Stimulated activated naive CD4-positive, alpha-beta T cell (primary cell): Measurements from ENCODE around the gene WTAP.
"Not testable (repeated sequence)": the region's sequence is repeated elsewhere in the genome, so short reads cannot be mapped to it uniquely, and the experiment has no call there.

Source experiments
- DNase-seq, 6 experiments: peaks; one replicate each; lab custom pipeline; 2025; lab: John Stamatoyannopoulos, UW

Gene WTAP

DNA sequence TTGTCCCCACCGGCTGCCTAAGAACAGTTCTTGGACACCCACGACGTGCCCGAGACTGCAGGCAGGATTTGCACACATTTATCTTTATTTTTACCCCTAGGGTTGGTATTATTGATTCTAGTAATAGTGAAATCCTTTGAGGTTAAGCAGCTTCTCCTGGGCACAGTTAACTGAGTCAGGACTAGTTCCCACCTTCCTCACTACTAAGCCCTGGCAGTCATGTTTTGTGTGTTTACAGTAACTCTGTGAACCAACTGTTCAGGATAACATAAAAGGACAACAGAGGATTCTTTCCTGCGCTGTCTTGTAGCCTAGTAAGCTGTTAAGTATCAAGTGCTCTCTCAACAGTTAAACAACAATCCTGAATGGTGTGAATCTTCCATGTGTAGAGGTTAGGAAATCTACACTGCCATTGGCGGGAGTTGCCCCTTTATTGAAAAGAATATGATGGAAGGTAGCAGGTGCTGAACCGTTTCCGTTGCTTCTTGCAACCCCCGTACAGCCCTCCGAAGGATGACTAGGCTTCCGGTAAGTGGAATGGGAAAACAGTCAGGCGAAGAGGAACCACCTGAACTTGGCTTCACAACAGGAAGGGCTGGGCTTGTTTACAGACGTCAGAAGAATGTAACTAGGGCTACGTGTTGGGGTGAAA is 33.3 kb upstream of the WTAP start:
- peak; percentile 32 to 73 (median 54) for DNase-seq

- no peak for DNase-seq
These were observed 31.3 kb upstream of the WTAP start for GRCh38 chr6:159695984-159696383.

- DNase-seq: no peak
These were observed 26.3 kb upstream of the WTAP start for GRCh38 chr6:159700970-159701369.

GRCh38 chr6:159701413-159701999 is 25.8 kb upstream of the WTAP start:
- no peak for DNase-seq

GRCh38 chr6:159710603-159711002 is 16.7 kb upstream of the WTAP start:
- not testable (repeated sequence) for DNase-seq

DNA sequence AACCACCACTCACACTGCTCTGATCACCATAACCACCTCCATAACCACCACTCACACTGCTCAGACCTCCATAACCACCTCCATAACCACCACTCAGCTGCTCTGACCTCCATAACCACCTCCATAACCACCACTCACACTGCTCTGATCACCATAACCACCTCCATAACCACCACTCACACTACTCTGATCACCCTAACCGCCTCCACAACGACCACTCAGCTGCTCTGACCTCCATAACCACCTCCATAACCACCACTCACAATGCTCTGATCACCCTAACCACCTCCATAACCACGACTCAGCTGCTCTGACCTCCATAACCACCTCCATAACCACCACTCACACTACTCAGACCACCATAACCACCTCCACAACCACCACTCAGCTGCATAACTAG is 14.9 kb upstream of the WTAP start:
- not testable (repeated sequence) for DNase-seq

DNA sequence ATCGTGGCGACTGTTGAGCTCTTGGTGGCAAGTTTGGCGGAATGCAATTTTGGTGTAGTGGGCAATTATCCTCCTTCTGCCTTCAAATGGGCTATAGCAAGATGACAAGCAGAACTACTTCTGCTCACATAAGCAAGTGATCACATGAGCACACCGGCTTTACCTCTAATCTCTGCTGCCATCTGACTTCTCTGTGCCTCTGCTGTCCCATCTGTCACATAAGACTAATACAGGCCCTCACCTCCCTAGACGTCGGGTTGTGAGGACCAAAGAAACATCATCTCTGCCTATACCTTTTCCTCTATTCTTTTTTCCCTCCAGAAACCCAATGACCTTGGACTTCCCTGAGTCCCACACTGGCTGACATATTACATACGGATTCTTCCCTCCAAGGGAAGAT is 13.3 kb upstream of the WTAP start:
- DNase-seq: no peak

DNA sequence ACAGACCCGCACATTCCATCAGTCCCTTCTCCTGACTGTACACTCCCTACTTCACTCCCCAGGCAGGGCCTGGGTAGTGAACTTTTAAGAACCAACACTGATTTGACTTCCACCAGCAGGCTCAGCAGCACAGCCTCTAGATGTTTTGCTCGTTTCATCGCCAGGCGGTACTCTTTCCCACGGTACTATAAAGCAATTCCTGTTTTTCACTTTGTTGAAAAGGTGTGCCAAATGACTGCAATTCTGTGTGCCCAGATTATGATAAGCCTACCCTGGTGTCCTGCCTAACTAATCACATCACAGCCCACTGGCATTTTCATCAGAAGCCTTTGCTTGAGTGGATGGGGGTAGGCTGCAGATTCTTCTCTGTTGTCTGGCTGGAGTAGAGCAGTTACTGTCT is 12.9 kb upstream of the WTAP start:
- no peak for DNase-seq

- DNase-seq: no peak
These were observed 12.1 kb upstream of the WTAP start for GRCh38 chr6:159715166-159715565.

GRCh38 chr6:159715605-159716004 is 11.7 kb upstream of the WTAP start:
- DNase-seq: no peak

DNA sequence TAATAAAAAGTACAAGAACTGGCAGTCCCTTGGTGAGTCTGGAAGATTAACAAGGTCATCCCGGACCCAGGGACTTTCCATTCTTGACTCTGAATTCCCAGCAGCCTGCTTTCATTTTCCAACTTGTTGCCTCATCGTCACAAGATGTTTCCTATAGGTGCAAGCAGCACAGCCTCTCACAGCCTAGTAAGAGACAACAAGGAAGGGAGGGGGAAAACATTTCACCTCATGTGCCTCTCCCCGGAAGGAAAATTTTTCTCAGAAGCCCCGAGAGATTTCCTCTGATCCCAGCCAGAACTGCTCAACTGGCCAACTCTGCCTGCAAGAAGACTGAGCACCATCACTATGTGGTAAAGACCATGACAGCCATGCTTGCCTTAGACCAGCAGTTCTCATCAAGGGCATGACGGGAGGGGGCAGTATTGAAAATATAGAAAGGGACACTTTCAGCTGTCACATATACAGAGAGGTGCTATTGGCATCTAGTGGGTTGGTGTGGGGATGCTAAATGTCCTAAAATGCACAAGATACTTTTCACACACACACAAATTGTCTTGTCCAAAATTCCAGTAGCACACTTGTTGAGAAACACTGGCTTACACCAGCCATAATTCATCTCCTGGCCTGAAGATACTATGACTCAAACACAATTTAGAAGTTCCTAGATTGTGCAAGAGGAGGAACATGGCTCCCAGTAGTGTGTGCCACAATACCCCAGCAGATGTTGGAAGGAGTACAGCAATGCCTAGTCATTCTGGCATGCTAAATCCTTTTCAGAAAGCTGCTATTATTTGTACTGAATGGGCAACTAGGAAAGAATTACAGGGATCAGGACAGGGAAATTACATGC is 10.8 kb upstream of the WTAP start:
- no peak for DNase-seq

- DNase-seq: no peak
These were observed 8.7 kb upstream of the WTAP start for GRCh38 chr6:159718634-159719033.

GRCh38 chr6:159719287-159719686 is 8.0 kb upstream of the WTAP start:
- no peak for DNase-seq

- peak in 5 of 6 experiments; percentile 26 to 79 (median 59) for DNase-seq
These were observed 6.6 kb upstream of the WTAP start for GRCh38 chr6:159720708-159721107.

DNA sequence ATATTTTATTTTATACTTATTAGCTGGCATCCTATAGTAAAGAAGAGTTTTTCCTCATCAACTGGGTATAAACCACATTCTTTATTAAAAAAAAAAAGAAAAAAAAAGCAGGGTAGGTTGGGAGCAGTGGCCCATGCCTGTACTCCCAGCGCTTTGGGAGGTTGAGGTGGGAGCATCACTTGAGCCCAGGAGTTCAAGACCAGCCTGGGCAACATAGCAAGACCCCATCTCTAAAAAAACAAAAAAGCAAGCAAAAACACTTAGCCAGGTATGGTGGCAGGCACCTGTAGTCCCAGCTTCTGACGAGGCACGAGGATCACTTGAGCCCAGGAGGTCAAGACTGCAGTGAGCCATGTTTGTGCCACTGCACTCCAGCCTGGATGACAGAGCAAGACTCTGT is 5.3 kb upstream of the WTAP start:
- not testable (repeated sequence) for DNase-seq

DNA sequence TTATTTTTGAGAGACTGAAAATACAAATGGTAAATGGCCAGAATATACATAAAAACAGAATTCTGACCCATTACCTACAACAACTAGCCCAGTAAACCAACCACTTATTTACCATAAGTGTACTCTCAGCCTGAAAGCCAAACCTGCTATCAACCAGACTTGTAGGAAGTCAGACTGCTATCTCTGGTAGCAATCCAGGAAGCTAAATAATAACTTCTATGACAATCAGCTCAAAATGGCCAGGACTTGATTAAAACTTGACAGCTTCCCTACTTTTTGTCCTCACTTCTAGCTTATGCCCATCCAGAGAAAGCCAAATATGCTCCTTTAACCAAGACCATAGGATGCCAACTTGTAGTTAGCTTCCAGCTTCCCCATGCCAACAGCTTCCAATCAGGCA is 4.7 kb upstream of the WTAP start:
- no peak for DNase-seq

DNA sequence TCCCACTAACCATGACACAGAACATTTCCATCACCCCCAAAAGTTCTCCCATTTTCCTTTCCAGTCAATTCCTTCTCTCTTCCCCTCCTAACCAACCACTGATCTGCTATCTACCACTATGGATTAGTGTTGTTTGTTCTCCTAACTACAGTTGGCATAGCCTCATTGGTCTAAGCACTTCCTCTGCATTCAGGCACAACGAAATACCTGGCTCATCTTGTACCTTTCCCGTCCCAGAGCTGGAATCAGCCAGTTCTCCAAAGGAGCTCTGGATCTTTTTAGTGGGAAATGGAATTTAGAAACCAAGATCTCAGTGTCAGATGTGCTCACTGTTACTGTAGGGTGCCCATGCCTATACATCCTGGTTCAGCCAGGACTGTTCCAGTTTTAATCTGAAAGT is 4.0 kb upstream of the WTAP start:
- no peak for DNase-seq

DNA sequence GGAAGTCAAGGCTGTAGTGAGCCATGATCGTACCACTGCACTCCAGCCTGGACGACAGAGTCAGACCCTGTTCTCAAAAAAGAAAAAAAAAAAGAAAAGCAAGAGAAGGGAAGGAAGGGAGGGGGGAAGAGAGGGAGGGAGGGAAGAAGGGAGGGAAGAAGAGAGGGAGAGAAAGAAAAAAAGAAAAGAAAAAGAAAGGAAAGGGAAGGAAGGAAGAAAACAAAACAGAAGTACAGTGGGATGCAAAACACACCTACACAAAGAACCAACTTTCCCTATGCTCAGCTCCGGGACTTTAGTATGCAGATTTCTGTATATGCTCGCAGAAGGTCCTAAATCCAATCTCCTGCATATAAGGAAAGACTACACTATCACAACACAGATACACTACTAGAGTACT is 2.5 kb upstream of the WTAP start:
- DNase-seq: no peak

- DNase-seq: not testable (repeated sequence)
These were observed 2.1 kb upstream of the WTAP start for GRCh38 chr6:159725208-159725607.

DNA sequence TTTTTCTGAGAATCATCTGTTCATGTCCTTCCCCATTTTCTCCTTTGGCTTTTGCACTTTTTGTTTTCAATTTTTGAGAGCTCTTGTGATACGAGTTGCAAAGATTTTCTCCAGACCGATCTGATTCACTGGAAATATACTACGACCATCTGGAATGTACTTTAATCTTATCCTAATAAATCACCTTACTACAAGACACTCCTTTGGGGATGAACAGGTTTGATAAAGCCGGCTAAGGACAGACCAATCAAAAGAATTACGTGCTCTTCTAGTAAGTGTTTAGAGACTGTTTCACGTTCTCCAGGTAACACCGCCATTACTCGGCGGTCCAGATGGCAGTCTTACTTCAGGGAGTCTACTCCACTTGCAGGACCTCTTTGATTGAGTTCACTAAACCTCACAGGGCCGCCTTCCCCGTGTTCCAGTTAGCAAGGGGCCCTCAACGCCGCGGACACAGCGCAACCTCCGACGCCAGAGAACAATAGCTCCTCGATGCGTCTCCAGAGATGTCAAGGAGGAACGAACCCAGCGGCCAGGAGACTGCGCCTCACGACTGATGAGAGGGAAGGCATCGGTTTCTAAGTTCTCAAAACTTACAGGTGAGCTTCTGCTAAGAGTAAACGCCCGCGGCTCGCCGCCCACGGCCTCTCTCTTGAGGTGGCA is 920 bp upstream of the WTAP start:
- DNase-seq: no peak

GRCh38 chr6:159727717-159728445 is 575 bp downstream of the WTAP start:
- peak in 3 of 6 experiments; percentile 43 to 80 (median 54) for DNase-seq

GRCh38 chr6:159728531-159728964 is 1.2 kb downstream of the WTAP start:
- DNase-seq: no peak
